MM.1S (cell line): ENCODE data around the gene SH3BP1.
A peak's percentile ranks its signal among the peaks of the same experiment; 100 is the strongest.

Experiments used
- DNase-seq: peaks from one replicate; pipeline ENCODE4 v3.0.0-alpha.2; 2015
- H2AFZ ChIP-seq: fragments of 300-600 bp; sonication (generic); 2 replicates; pipeline ENCODE4 v1.6.0; 2016; ENCODE audit warnings: antibody characterized with exemption, low read length
- H3F3A ChIP-seq: fragments of 300-600 bp; sonication (generic); 2 replicates; pipeline ENCODE4 v1.6.1; 2016; ENCODE audit warnings: mild to moderate bottlenecking, antibody characterized with exemption, low read length, moderate library complexity, mixed read lengths; ENCODE audit not compliant: insufficient read depth
- H3K27ac ChIP-seq: fragments of 300-600 bp; sonication (generic); 2 replicates; pipeline ENCODE4 v1.5.1; 2016; ENCODE audit warnings: mild to moderate bottlenecking, low read length
- H3K27me3 ChIP-seq: fragments of 300-600 bp; sonication (generic); replicated peaks from 2 replicates; pipeline ENCODE4 v1.6.0; 2016; ENCODE audit warnings: low read length; ENCODE audit not compliant: insufficient read depth
- H3K36me3 ChIP-seq: fragments of 300-600 bp; sonication (generic); replicated peaks from 2 replicates; pipeline ENCODE4 v1.6.1; 2016; ENCODE audit warnings: mild to moderate bottlenecking, low read length, mixed read lengths; ENCODE audit not compliant: insufficient read depth
- H3K4me1 ChIP-seq: fragments of 300-600 bp; sonication (generic); 2 replicates; pipeline ENCODE4 v1.6.1; 2016; ENCODE audit warnings: low read length, mixed read lengths
- H3K4me2 ChIP-seq: fragments of 300-600 bp; sonication (generic); 2 replicates; pipeline ENCODE4 v1.6.0; 2016; ENCODE audit warnings: low read depth, low read length
- H3K4me3 ChIP-seq: fragments of 300-600 bp; sonication (generic); 2 replicates; pipeline ENCODE4 v1.5.1; 2016; ENCODE audit warnings: low read length, mixed read lengths
- H3K79me2 ChIP-seq: fragments of 300-600 bp; sonication (generic); 2 replicates; pipeline ENCODE4 v1.6.1; 2016; ENCODE audit warnings: mixed run types, low read length, mixed read lengths
- H3K9ac ChIP-seq: fragments of 300-600 bp; sonication (generic); 2 replicates; pipeline ENCODE4 v1.6.1; 2016; ENCODE audit warnings: low read length, mixed read lengths
- H3K9me2 ChIP-seq: fragments of 300-600 bp; sonication (generic); replicated peaks from 2 replicates; pipeline ENCODE4 v1.6.1; 2016; ENCODE audit warnings: mild to moderate bottlenecking, low read length, mixed read lengths; ENCODE audit not compliant: insufficient read depth
- H3K9me3 ChIP-seq: fragments of 300-600 bp; sonication (generic); replicated peaks from 2 replicates; pipeline ENCODE4 v1.6.1; 2016; ENCODE audit warnings: mild to moderate bottlenecking, low read length, mixed read lengths; ENCODE audit not compliant: insufficient read depth
- H4K20me1 ChIP-seq: fragments of 300-600 bp; sonication (generic); 2 replicates; pipeline ENCODE4 v1.6.1; 2016; ENCODE audit warnings: mild to moderate bottlenecking, low read length, moderate library complexity, mixed read lengths; ENCODE audit not compliant: insufficient read depth
- EZH2 ChIP-seq: fragments of 300-600 bp; sonication (generic); optimal IDR thresholded peaks from 2 replicates; pipeline ENCODE3; 2017; ENCODE audit warnings: low read depth, mild to moderate bottlenecking, antibody characterized with exemption, low read length, mixed read lengths
- EZH2phosphoT487 ChIP-seq: fragments of 300-600 bp; sonication (generic); IDR thresholded peaks from 2 replicates; pipeline ENCODE4 v1.6.1; 2018; ENCODE audit warnings: antibody characterized with exemption, low read length
- TF ChIP-seq, protein P1 (sequence below): fragments of 300-600 bp; sonication (generic); IDR thresholded peaks from 2 replicates; pipeline ENCODE4 v1.5.1; 2016; ENCODE audit warnings: antibody characterized with exemption, low read length, mixed read lengths

SH3BP1 gene

GRCh38 chr22:37627545-37627944 lies 11.9 kb upstream of the SH3BP1 start:
- Histone ChIP-seq H3F3A (peaks cover 10% of the 10 kb centered on the region), H3K4me2 (peak overlapping the region; percentile 48; the same call in 1 of the 2 replicates), H3K9me2 (no peaks in the 10 kb centered on the region), H3K79me2 (no peaks in the 10 kb centered on the region), H3K36me3 (no peaks in the 10 kb centered on the region), H3K9me3 (no peaks in the 10 kb centered on the region), H3K9ac (no peak overlapping the region), H3K27ac (peak overlapping the region; percentile 63), H3K27me3 (no peaks in the 10 kb centered on the region), H4K20me1 (no peaks in the 10 kb centered on the region), H3K4me3 (no peak overlapping the region), H2AFZ (peak overlapping the region; percentile 45; the same call in 1 of the 2 replicates), H3K4me1 (peaks cover 23% of the 10 kb centered on the region)
- TF ChIP-seq, protein P1, sequence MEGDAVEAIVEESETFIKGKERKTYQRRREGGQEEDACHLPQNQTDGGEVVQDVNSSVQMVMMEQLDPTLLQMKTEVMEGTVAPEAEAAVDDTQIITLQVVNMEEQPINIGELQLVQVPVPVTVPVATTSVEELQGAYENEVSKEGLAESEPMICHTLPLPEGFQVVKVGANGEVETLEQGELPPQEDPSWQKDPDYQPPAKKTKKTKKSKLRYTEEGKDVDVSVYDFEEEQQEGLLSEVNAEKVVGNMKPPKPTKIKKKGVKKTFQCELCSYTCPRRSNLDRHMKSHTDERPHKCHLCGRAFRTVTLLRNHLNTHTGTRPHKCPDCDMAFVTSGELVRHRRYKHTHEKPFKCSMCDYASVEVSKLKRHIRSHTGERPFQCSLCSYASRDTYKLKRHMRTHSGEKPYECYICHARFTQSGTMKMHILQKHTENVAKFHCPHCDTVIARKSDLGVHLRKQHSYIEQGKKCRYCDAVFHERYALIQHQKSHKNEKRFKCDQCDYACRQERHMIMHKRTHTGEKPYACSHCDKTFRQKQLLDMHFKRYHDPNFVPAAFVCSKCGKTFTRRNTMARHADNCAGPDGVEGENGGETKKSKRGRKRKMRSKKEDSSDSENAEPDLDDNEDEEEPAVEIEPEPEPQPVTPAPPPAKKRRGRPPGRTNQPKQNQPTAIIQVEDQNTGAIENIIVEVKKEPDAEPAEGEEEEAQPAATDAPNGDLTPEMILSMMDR: no peak
- TF ChIP-seq EZH2 (no peak), EZH2phosphoT487 (no peak)
- DNase-seq: peak; percentile 55

DNA sequence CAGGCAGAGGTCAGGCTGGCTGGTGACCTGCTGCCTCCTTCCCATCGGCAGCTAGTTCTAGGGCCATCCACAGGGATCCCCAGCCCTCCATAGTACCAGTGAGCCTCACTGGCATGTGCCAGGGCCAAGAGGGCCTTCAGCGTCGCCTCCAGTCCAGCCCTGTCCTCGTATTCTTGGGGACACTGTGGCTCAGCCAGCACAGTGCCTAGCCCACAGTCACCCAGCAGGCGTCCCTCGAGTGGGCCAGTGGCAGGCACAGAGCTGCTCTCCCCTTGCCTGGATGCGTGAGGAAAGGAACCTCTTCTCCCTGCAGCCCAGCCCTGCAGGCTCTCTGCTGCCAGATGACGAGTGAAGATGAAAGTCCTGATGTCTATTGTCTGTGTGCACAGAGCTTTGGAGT lies 10.6 kb upstream of the SH3BP1 start:
- no peaks in the 10 kb centered on the region for H3K9me3 ChIP-seq
- no peak overlapping the region for H3K4me2 ChIP-seq
- no peak overlapping the region for H3K27ac ChIP-seq
- H3K27me3 ChIP-seq: no peaks in the 10 kb centered on the region
- H3F3A ChIP-seq: peaks cover 10% of the 10 kb centered on the region
- no peak overlapping the region for H3K9ac ChIP-seq
- peaks cover 23% of the 10 kb centered on the region for H3K4me1 ChIP-seq
- H3K79me2 ChIP-seq: no peaks in the 10 kb centered on the region
- no peak overlapping the region for H2AFZ ChIP-seq
- DNase-seq: no peak
- no peaks in the 10 kb centered on the region for H3K36me3 ChIP-seq
- H3K4me3 ChIP-seq: no peak overlapping the region
- no peak for TF ChIP-seq EZH2phosphoT487
- H4K20me1 ChIP-seq: no peaks in the 10 kb centered on the region
- no peaks in the 10 kb centered on the region for H3K9me2 ChIP-seq

GRCh38 chr22:37629928-37630327 lies 9.5 kb upstream of the SH3BP1 start:
- Histone ChIP-seq H3K4me3 (no peak overlapping the region), H3K4me1 (peaks cover 23% of the 10 kb centered on the region)
- TF ChIP-seq EZH2phosphoT487: no peak
- TF ChIP-seq, protein P1: no peak
- TF ChIP-seq EZH2: no peak

DNA sequence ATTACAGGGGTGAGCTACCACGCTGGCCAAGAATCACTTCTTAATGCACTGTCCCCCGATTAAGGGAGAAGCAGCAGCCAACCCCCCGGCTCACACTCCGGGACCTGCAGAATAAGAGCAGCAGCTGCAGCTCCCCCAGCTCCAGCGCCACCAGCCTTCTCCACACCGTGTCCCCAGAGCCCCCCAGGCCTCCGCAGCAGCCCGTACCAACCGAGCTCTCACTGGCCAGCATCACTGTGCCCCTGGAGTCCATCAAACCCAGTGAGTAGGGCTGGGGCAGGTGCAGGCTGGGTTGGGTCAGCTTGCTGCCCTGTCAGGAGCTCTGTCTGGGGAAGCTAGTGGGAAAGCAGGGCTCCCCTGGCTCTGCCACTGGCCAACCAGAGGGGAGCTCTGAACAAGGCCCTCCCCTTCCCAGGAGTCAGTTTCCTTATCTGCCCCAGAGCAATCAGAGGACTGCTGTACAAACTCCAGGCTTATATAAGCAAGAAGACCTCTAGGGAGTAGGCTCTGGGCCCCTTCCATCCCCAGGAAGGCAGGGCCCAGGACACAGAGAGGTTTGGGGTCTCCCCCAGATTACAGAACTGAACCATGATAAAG lies 8.5 kb upstream of the SH3BP1 start:
- no peak overlapping the region for H2AFZ ChIP-seq
- peaks cover 23% of the 10 kb centered on the region for H3K4me1 ChIP-seq
- no peaks in the 10 kb centered on the region for H3K9me3 ChIP-seq
- TF ChIP-seq EZH2phosphoT487 (no peak), EZH2 (no peak)
- TF ChIP-seq, protein P1: no peak
- H3K36me3 ChIP-seq: no peaks in the 10 kb centered on the region
- no peaks in the 10 kb centered on the region for H3K9me2 ChIP-seq
- H3K27me3 ChIP-seq: no peaks in the 10 kb centered on the region
- H3K4me3 ChIP-seq: no peak overlapping the region
- no peak overlapping the region for H3K4me2 ChIP-seq
- no peak overlapping the region for H3K9ac ChIP-seq
- no peak overlapping the region for H3K27ac ChIP-seq
- H3K79me2 ChIP-seq: no peaks in the 10 kb centered on the region
- H4K20me1 ChIP-seq: no peaks in the 10 kb centered on the region
- DNase-seq: no peak
- H3F3A ChIP-seq: peaks cover 10% of the 10 kb centered on the region

More at GRCh38 chr22:37629928-37630327, 9.5 kb upstream of the SH3BP1 start:
- Histone ChIP-seq H2AFZ (no peak overlapping the region), H3K27ac (no peak overlapping the region), H3K4me2 (no peak overlapping the region), H4K20me1 (no peaks in the 10 kb centered on the region), H3K9me3 (no peaks in the 10 kb centered on the region), H3K27me3 (no peaks in the 10 kb centered on the region), H3K9ac (no peak overlapping the region), H3F3A (peaks cover 10% of the 10 kb centered on the region), H3K36me3 (no peaks in the 10 kb centered on the region), H3K9me2 (no peaks in the 10 kb centered on the region), H3K79me2 (no peaks in the 10 kb centered on the region)
- no peak for DNase-seq
